ENCODE results near the gene RAET1L.
"Not testable (repeated sequence)": the region's sequence is repeated elsewhere in the genome, so short reads cannot be mapped to it uniquely, and the experiment has no call there.

The RAET1L gene

DNA sequence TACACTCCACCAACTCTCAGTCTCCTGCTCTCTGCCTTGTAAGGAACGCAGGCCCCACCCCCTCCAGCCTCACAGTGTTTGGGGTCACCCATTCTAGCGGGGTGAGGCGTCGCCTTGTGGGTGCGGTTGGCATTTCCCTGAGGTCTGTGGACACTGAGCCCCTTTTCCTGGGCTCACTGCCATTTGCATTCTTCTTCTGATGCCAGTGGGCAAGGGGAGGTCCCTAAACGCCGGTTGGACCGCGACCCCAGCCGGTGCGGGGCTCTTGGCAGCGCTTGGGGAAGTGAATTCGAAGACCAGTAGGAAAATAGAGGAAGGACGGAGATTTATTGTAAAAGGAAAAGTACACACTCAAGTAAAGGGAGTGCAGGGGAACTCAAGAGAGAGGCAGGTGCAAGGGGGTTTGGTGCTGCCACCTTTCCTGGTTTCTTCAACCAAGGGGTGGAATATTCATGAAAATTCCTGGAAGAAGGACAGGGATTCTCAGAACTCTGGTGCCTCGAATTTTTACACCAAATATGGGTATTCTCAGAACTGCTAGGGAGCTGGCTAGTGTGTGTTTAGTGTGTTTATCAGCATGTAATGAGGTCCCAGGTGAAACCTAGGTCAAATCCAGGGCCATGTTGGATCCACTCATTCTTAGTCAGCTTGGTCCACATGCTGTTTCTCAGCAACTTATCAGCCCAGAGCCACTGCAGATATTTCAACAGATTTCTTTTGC lies 9.9 kb downstream of the RAET1L start:
- DNase-seq = not testable (repeated sequence)

DNA sequence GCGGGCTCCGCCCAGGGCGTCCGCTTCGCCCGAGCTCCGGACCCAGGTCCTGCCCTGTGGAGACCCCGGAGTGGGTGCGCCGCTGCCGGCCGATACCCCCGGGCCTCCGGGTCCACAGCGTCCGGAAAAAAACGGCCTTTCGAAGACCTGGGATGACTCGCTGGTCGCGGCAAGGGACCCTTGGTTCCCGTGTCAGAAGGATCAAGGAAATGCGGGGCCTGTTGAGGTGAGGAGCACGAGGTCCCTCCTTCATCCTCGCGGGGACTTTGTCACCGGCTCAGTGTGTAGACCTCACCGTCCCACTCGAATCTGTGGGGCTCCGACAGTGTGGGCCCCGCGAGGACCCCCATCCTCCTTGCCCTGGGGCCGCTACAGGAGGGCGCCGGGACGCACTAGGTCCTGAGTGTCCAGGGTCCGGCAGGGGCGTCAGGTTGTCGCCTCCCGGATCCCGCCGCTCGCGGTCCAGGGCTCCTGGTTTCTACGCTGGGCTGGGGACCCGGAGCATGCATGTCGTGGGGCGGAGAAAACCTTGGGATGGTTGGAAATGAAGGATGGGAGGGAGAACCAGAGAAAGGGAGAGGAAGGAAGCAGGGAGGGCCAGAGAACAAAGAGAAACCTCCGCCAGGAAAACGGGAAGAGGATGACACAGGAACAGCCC lies 10.6 kb downstream of the RAET1L start:
- not testable (repeated sequence) for DNase-seq

DNA sequence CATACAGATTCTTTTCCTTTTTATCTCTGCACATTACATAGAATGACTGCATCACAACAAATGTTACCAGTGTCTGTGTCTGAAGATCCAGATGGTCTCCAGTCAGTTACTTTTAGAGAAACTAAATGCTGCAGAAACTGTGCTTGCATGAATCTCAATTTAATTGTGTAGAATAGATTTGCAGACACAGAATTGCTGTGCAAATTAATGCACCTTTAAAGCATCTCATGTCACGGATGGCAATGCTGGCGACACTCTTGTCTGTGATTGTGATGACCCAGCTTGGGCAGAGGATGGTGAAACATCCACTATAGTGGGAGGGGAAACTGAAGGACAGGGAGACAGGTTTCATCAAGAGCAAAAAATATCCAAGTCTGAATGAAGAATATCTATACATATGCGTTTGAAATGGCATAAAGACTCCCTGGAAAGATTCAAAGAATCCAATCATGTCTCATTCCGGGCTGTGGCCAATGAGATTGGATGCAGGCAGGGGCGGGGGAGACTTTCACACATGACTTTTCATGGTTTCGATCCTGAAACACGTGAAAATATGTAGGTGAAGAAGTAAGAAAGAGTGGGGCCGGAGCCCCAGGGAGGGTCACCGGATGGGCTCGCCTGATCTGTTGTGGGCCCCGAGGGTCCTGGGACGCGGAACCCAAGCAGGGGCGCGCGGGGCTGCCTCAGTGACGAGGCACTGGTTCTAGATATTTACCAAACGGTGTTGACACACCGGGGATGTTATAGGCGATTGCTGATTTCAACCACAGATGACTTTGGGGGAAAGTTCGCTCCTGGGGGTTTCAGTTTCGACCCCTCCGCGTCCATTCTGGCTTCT lies 11.3 kb downstream of the RAET1L start:
- DNase-seq = not testable (repeated sequence)

DNA sequence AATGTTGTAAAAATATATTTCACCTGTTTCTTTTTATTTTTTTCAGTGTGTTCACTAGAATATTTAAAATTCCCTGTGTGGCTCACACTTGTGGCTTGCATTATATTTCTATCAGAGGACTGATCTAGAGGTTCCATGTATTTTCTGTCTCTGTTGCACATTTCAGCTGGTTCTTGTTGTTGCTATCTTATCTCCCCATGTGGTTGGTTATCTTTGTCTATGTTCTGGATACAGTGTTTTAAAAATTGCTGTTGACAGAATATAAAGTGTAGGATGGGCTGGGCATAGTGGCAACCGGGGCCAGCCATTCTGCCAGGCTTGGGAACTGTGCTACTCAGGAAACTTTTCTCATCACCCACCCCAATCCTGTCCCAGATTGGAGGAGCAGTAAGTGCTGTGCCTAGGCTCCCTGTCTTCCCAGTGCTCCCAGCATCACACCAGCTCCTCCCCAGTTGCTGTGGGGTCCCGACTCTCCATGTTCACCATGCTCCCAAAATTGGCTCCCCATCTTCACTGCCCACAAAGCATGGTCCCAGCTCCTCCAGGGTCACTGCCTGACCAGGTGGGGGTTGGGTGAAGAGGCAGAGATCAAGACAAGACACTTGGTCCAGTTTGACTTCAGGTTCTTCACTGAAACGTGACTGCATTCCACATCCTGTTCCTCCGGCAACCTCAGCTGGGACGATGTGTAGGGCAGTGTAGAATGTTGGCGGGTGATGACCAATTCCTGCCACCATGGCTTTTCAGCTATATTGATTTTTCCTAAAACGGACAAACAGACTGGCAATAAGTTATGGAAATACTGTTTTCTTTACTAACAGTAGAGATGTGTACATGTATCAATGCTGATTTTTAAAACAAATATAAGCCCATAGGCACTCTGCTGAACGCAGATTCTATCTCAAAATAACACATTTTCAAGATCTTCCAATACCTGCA lies 12.2 kb downstream of the RAET1L start:
- DNase-seq = not testable (repeated sequence)

DNA sequence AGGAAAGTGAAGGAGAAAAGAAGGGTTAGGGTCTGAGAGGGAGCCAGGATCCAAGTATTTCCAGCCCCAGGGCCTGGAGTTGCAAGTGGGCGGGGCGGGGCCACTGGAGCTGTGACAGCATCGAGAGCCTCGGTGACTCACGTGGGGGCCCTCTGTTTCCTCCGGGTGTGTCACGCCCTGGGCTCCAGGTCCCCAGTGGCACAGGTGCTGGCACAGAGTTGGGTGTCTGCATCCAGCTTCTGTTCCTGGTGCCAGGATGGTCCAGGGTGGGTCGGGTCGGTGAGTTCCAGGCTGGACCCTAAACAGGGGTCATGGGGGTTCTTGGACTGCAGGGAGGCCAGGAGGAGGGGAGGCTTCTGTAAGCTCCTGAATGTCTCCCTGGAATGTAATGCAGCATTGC lies 16.7 kb downstream of the RAET1L start:
- DNase-seq = peak in 1 of 4 experiments; percentile 20

DNA sequence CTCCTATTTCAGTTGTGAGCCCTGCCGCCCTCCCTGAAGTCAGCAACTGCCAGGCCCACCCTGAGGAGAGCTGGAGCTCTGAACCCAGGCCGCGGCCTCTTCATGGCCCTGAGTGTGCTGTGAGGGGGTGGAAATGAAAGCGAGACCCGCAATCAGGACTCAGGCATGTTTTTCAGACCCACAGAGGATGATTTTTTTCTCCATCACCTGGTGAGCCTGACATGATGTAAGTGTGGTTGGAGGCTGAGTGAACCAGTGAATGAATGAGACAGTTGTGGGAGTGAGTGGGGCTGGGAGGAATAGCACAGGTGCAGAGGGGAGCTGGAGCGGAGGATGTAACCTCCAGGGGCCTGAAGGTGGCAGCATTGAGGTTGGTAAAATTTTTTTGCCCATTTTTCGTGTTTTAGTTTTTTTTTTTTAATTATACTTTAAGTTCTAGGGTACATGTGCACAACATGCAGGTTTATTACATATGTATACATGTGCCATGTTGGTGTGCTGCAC lies 18.3 kb downstream of the RAET1L start:
- DNase-seq = no peak

DNA sequence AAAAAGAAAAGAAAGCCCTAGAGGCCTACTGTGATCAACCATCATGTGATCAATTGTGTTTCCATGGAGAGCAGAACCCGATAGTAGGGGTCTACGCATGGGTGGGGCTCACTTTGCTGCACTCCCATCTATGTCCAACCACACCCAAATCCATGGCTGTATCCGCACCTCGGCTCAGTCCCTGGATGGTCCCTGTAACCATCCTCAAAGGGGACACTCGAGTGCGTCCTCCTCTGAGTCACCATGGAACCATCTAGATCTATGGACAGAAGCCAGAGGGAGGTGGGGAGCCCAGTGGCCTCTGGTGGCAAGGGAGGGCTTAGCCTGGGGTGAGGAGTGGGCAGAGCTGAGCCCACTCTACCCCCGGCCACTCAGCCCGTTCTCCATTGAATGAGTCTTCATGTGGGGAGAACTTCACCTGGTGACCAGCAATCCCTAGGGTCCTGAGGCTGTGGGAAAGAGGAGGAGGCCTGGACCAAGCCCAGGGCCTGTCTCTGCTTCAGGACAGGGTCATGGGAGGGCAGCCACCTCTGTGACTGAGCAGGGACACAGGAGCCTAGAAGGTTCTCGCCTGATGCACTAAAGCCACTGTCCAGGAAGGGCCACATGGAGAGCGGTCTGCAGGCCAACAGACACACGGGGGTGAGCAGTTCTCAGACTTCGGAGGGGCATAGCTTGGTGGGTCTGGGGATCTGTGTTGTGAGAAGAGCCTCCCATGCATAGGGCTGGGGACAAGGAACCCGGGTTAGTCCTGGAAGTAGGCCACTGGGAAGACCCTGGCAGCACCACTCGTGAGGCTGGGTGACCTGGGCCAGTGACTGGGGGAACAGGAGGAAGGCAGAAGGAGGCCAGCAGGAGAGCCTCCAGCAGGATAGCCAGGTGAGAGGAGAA lies 19.3 kb downstream of the RAET1L start:
- no peak for DNase-seq

DNA sequence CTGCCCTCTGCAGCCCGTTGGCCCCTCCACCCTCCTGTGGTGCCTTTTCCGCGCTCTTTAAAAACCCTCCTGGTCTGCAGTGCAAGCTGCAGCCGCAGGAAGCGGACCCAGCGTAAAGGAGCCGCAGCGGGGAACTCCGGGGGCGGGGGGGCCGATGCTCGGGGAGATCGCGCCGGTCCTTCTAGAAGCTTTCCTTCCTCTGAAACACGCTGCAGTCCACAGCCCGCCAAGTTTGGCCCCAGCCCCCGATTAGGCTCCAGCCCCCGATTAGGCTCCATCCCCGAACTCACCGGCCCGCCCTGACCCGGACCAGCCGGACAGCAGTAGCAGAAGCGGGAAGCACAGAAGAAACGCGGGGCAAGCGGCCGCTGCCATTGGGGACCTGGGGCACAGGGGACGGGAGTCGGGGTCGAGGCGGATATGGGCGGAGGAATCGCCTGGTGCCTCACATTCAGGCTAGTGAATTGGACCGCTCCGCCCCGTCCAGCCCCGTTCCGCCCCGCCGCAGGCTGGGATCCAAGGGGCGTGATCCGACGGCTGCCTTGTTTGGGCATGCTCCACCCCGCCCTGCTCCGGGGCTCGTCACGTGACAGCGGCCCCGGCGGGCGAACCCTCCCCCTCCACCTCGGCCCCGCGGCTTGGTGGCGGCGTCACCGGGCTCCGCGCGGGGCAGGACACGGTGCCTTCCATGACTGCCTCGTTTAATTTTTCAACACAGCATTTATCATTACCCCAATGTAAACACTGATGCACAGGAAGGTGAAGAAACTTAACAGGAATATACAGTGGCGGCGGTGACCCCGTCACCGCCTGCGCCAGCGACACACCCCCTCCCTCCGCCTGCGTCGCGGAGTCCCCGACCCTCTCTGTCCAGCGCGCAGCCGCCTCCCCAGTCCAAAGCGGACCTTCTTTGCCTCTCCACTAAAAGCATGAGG lies 20.3 kb downstream of the RAET1L start:
- peak; percentile 71 to 77 (median 74) for DNase-seq

DNA sequence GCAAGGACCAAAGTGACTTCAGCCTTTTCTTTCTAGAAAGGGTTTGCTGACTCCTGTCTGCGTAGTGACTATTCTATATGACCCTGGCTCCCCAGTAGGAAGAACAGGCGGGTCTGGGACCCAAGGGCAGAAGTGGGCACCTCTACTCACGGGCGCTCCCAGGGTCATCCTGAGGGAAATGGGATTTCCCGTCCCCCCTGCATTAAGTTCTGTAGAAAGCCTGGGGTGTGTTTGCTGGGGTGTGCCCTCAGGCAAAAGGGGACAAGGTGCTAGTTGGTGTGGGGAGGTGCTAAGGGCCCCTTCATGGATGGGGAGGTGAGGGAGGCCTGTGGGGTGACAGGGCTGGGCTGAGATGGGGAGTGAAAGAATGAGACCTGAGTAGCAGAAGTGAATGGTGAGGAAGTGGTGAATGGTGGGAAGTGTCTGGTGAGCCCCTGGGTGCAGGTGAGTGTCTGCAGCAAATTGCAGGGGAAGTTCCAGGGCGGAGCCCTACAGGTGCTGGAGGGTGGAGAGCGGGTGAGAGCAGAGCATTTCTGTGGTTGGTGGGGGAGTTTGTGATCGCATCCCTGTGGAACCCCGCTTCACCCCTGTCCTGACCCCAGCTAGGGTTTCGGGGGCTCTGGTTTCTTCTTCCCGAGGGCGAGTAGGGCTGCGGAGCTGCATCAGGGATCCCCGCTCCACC lies 21.1 kb downstream of the RAET1L start:
- no peak for DNase-seq

DNA sequence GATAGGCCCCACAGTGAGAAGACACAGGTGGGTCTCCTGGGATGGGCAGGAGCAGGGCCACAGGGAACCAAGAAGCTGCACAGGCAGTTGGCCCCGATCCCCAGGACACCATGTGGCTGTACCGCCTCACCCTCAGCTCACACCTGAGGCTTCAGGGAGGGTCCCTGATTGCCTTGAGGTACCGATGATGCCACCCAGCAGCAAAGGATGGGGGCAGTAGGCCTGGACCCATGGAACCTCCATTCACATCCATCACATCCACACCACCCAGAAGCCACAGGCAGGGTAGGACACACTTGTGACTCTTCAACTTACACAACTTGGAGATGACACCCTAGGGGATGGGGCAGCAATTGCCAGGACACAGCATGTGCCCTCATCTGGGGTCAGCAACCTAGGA lies 21.7 kb downstream of the RAET1L start:
- not testable (repeated sequence) for DNase-seq

DNA sequence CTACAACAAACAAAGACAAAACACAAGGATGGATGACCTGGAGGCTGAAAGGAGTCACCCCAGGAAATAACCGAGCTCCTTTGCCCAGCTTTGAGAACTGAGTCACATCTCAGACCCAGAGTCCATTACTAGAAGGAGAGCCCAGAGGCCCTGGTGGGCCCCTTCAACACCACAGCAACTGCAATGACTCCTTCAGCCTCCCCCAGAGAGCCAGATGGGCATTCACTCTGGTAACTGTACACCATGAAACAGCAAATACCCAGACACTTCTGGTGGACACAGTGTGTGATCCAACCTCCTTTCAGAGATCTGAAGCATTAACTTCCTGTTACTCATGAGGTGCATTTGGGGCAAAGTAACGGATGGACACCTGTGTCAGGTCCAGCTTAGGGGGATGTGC lies 22.6 kb downstream of the RAET1L start:
- no peak for DNase-seq

DNA sequence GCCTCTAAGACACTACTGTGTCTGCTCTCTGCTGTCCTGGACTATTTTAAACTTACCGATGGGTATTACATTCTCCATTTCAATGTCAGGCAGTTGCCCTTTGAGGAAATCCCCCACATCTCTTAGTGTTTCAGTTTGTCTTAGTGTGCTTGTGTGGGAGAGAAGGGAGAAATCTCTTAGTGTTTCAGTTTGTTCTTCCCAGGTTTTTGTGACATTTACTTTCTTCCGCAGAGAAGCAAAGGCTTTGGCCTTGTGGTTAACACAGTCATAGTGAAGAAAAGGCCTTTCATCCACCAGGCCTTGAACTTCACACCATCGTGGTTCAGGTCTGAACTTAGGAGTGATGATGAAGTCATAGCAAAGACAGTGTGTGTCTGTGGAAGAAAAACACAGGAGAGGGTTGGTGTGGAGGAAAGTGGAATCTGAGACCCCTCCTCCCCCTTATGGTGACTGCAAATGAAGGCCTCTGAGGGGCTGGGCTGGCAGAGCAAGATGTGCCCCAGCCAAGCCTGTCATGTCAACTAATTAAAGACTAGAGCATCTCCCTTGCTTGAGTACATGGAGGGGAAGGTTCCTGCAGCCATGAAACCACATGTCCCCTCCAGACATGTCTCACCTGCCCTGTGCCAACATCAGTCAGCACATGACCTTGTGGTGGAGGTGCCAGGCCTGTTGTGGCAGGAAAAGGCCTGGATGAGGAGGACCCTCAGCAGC lies 23.9 kb downstream of the RAET1L start:
- DNase-seq = no peak

DNA sequence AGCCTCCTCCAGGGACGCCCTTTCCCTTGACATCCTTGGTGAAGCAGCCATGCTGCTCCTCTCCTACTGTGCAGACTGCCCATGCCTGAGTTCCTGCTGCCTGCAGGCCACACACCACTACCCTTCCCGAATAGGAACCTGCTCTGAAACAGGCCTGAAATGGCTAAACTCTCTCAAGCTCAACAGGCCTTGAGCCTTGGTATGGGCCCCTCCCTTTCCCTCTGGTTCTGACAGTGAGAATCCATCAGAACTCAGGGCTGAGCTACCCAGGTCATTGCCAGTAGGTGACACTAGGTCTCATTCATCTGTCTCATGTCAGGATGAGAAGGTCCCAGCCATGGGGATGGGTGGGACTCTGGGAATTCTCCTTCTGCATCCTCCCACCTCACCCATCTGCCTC lies 25.7 kb downstream of the RAET1L start:
- DNase-seq = no peak

DNA sequence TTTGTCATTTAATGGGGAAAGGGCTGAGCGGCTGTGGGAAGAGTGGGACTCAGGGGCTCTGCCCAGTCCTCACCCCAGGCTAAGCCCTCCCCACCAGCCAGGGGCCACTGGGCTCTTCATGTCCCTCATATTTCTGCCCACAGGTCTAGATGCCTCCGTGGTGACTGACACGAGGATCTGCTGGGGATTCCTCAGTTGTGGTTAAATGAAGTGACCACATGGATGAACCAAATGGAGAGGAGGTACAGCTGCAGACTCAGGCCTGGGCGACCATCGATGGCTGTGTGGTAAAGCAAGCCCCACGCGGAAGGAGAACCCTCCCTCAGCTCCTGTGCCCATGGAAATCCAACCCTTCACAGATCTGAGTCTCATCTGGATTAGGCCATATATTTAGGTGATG lies 29.4 kb downstream of the RAET1L start:
- DNase-seq = no peak

DNA sequence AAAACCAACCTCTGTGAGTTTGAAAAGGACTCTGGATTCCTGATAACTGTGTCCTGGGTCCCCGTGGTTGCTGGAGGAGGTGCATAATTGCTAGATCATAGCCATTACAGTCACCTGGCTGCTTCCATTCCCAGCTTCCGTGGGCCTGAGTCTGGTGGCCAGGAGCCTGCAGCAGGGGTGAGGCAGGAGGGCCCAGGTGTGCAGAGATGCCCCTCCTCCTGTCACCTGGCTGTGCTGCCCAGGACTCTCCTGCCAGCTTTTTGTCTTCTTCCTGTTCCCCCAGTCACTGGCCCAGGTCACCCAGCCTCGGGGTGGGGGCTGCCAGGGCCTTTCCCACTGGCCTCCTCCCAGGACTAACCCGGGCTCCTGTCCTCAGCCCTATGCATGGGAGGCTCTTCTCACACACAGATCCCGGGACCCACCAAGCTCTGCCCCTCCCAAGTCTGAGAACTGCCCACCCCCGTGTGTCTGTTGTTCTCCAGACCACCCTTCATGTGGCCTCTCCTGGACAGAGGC lies 30.0 kb downstream of the RAET1L start:
- DNase-seq = no peak

DNA sequence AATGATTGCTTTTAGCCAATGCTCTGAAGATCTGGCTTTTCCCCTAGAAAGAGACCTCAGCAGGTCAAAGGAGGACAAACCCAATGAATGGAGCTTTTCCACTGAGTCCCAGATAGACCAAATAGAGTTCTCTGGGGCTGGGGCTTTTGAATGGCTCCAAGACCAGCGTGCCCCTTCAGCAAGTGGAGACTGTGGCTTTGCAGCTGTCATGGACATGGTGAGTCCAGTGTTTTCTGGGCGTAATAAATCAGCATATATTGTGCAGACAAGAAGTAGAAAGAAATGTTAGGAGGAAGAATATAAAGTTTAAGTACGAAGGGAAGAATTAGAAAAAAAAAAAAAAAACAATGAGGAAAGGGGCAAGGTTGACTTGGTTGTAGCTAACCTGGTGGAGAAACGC lies 33.5 kb downstream of the RAET1L start:
- no peak for DNase-seq

DNA sequence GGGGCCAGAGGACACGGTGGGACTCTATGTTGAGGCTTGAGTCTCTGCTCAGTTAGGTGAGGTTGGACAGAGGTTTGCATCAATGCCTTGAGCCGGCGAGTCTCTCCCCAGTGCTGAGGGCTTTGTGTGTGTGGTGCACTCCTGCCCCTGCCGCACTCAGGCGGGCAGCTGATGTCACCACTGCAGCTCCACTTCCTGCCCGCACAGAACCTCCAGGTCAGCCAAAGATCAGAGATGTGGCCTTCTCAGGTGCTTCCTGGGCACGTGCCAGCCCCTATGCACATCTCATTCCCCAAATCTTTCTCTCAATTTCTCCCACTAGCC lies 33.9 kb downstream of the RAET1L start:
- DNase-seq = not testable (repeated sequence)

DNA sequence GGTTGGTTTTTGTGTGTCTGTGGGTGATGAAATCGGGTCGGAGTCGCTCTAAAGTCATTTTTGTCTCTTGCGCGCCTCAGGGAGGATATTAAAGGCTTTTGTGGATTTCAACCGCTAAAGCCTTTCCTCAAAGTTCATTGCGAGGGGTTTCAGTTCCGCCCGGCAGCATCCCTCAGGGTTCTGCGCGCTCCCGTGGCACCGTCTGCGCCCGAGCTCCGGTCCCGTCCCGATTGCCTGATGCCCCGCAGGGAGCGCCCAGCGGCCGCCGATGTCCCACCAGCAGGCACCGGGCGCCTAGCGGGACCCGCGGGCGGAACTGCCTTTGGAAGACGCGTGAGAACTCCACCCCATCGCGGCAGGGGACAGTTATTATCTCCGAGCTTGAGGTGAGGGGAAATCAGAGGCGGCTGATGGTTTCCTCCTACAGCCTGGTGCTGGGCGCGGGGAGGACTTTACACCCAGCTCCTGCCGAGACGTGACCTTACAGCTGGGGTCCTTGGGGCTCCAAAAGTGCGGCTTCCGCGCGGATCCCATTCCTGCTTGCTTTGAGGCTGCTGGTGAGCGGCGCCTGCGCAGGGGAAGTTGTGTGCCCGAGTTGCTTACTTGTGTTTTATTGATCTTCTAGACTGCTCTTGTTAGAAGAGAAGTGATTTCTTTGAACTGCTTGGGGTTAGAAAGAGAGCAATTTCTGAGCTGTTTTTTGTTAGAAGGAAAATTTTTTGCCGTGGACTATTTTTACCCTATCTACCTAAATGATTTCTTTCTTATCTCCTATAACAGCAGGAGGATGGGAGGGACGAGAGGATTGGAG lies 34.5 kb downstream of the RAET1L start:
- DNase-seq = no peak
